Endothelial cell (in vitro differentiated cells): ENCODE measurements around the gene ACSF2. TPM values are rescaled to one million over a fixed set of nuclear protein-coding genes. Genes with fewer than 3 reads are reported as not detected.

Source experiments
- DNase-seq: peaks from one replicate; pipeline ENCODE4 v3.0.0; 2021; ENCODE audit warnings: low spot score
- H3K27ac Mint-ChIP-seq: one replicate; pipeline ENCODE4 v1.8.0; 2021; ENCODE audit warnings: mixed read lengths, inconsistent platforms; ENCODE audit not compliant: unreplicated experiment
- H3K27me3 Mint-ChIP-seq: one replicate; pipeline ENCODE4 v1.8.0; 2021; ENCODE audit warnings: mild to moderate bottlenecking, moderate library complexity, mixed read lengths, inconsistent platforms; ENCODE audit not compliant: unreplicated experiment
- H3K36me3 Mint-ChIP-seq: one replicate; pipeline ENCODE4 v1.8.0; 2021; ENCODE audit warnings: mild to moderate bottlenecking, low read depth, mixed read lengths, inconsistent platforms; ENCODE audit not compliant: unreplicated experiment
- H3K4me1 Mint-ChIP-seq: one replicate; pipeline ENCODE4 v1.8.0; 2021; ENCODE audit warnings: mild to moderate bottlenecking, mixed read lengths, inconsistent platforms; ENCODE audit not compliant: unreplicated experiment
- H3K4me3 Mint-ChIP-seq: one replicate; pipeline ENCODE4 v1.8.0; 2021; ENCODE audit warnings: mild to moderate bottlenecking, mixed read lengths, inconsistent platforms; ENCODE audit not compliant: unreplicated experiment
- H3K9me3 Mint-ChIP-seq: one replicate; pipeline ENCODE4 v1.8.0; 2021; ENCODE audit warnings: mixed read lengths, inconsistent platforms; ENCODE audit not compliant: unreplicated experiment
- CTCF ChIP-seq: fragments of 200-600 bp; sonication (generic); IDR thresholded peaks from one replicate; pipeline ENCODE4 v1.5.0; 2021; ENCODE audit warnings: antibody characterized with exemption; ENCODE audit not compliant: unreplicated experiment
- total RNA-seq: library from RNA; stranded (reverse); fragmentation: NEBNext Ultra II Directional; extraction: Animal tissue kit (Norgen Biotek cat#: 25700); gene quantifications from one replicate; pipeline ENCODE4 v1.2.1, GENCODE V29; 2021; ENCODE audit not compliant: unreplicated experiment

Gene ACSF2
- total RNA-seq, 1 donor from 2014 or later = 51.0 TPM

- TF ChIP-seq CTCF = no peak
- H3K36me3 Mint-ChIP-seq = no peaks in the 10 kb centered on the region
- no peak for DNase-seq
- H3K27me3 Mint-ChIP-seq = peaks cover 2% of the 10 kb centered on the region
- H3K4me1 Mint-ChIP-seq = peaks cover 25% of the 10 kb centered on the region
- peak overlapping the region; percentile 18 for H3K27ac Mint-ChIP-seq
- no peak overlapping the region for H3K4me3 Mint-ChIP-seq
- no peaks in the 10 kb centered on the region for H3K9me3 Mint-ChIP-seq
Measured at GRCh38 chr17:50521514-50521913, 95.5 kb downstream of the ACSF2 start.

- Mint-ChIP-seq H3K27ac (no peak overlapping the region), H3K9me3 (no peaks in the 10 kb centered on the region)
Measured at GRCh38 chr17:50522766-50523165, 96.7 kb downstream of the ACSF2 start.

GRCh38 chr17:50523208-50523607 lies 97.2 kb downstream of the ACSF2 start:
- peaks cover 2% of the 10 kb centered on the region for H3K27me3 Mint-ChIP-seq
- DNase-seq = no peak
- H3K27ac Mint-ChIP-seq = no peak overlapping the region

More at GRCh38 chr17:50522766-50523165, 96.7 kb downstream of the ACSF2 start:
- H3K4me1 Mint-ChIP-seq = peaks cover 25% of the 10 kb centered on the region
- no peaks in the 10 kb centered on the region for H3K36me3 Mint-ChIP-seq
- peaks cover 2% of the 10 kb centered on the region for H3K27me3 Mint-ChIP-seq
- no peak for TF ChIP-seq CTCF
- no peak overlapping the region for H3K4me3 Mint-ChIP-seq
- no peak for DNase-seq

More at GRCh38 chr17:50523208-50523607, 97.2 kb downstream of the ACSF2 start:
- TF ChIP-seq CTCF = no peak
- H3K4me1 Mint-ChIP-seq = peaks cover 25% of the 10 kb centered on the region
- H3K9me3 Mint-ChIP-seq = no peaks in the 10 kb centered on the region
- H3K36me3 Mint-ChIP-seq = no peaks in the 10 kb centered on the region
- no peak overlapping the region for H3K4me3 Mint-ChIP-seq

Other genes with a start within 250 kb of the ACSF2 start
- 6.8 TPM for gene COL1A1, start 224.6 kb upstream of the ACSF2 start, total RNA-seq
- 28.1 TPM for gene TMEM92, start 151.8 kb upstream of the ACSF2 start, total RNA-seq
- gene XYLT2, start 80.1 kb upstream of the ACSF2 start, total RNA-seq = 23.1 TPM
- gene MRPL27, start 53.0 kb upstream of the ACSF2 start, total RNA-seq = 38.9 TPM
- gene EME1, start 53.0 kb upstream of the ACSF2 start, total RNA-seq = 6.1 TPM
- gene LRRC59, start 28.7 kb upstream of the ACSF2 start, total RNA-seq = 64.2 TPM
- not detected for gene CHAD, start 42.7 kb downstream of the ACSF2 start, total RNA-seq
- 25.9 TPM for gene RSAD1, start 52.6 kb downstream of the ACSF2 start, total RNA-seq
- gene MYCBPAP, start 82.2 kb downstream of the ACSF2 start, total RNA-seq = 0.72 TPM
- 0.49 TPM for gene EPN3, start 106.5 kb downstream of the ACSF2 start, total RNA-seq
- gene SPATA20, start 121.0 kb downstream of the ACSF2 start, total RNA-seq = 72.5 TPM
- not detected for gene CACNA1G, start 134.5 kb downstream of the ACSF2 start, total RNA-seq
- gene ABCC3, start 208.7 kb downstream of the ACSF2 start, total RNA-seq = 0.67 TPM